Measurements from ENCODE around the gene EPS8. TPM values are rescaled to one million over a fixed set of nuclear protein-coding genes. Genes with fewer than 3 reads are reported as not detected.

Gene EPS8
- total RNA-seq, 1 donor = 4.2 TPM

DNA sequence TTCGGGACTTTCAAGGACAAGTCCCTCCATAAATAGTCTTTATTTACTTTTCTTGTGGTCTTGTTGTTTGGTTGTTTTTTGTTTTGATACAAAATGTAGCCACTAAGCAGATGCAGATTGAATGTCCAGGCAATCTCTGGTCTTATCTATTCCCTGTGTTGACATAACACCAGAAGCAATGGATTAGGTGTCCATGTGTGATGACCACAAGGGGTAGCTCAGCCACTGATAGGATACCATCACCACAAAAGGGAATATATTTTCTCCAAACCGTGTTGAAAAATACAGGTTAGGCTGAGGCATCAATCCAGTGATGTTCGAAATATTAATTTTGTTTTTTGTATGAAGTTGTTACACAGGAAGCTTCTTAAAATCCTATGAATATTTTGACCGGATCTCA lies 196.3 kb downstream of the EPS8 start:
- H3K27me3 ChIP-seq (ENCODE audit: insufficient read depth, low read length) = no peaks in the 10 kb centered on the region
- H3K9me3 ChIP-seq (ENCODE audit: low read depth, low read length) = no peaks in the 10 kb centered on the region
- peaks cover 7% of the 10 kb centered on the region for H3K4me1 ChIP-seq (ENCODE audit: insufficient read depth, low read length)
- no peak overlapping the region for H3K4me3 ChIP-seq (ENCODE audit: low read length)

- H3K9me3 ChIP-seq (ENCODE audit: low read depth, low read length) = no peaks in the 10 kb centered on the region
- H3K4me3 ChIP-seq (ENCODE audit: low read length) = no peak overlapping the region
- H3K4me1 ChIP-seq (ENCODE audit: insufficient read depth, low read length) = peaks cover 7% of the 10 kb centered on the region
- H3K27me3 ChIP-seq (ENCODE audit: insufficient read depth, low read length) = no peaks in the 10 kb centered on the region
Observed at GRCh38 chr12:15591811-15592210, 197.4 kb downstream of the EPS8 start.

GRCh38 chr12:15590180-15590826 lies 198.9 kb downstream of the EPS8 start:
- Histone ChIP-seq H3K9me3 (ENCODE audit: low read depth, low read length) (no peaks in the 10 kb centered on the region), H3K4me1 (ENCODE audit: insufficient read depth, low read length) (peaks cover 7% of the 10 kb centered on the region), H3K4me3 (ENCODE audit: low read length) (no peak overlapping the region), H3K27me3 (ENCODE audit: insufficient read depth, low read length) (no peaks in the 10 kb centered on the region)

- Histone ChIP-seq H3K9me3 (ENCODE audit: low read depth, low read length) (no peaks in the 10 kb centered on the region), H3K4me3 (ENCODE audit: low read length) (no peak overlapping the region), H3K4me1 (ENCODE audit: insufficient read depth, low read length) (peaks cover 7% of the 10 kb centered on the region), H3K27me3 (ENCODE audit: insufficient read depth, low read length) (no peaks in the 10 kb centered on the region)
Observed at GRCh38 chr12:15589328-15590032, 199.7 kb downstream of the EPS8 start.

- Histone ChIP-seq H3K27me3 (ENCODE audit: insufficient read depth, low read length) (no peaks in the 10 kb centered on the region), H3K9me3 (ENCODE audit: low read depth, low read length) (no peaks in the 10 kb centered on the region), H3K4me1 (ENCODE audit: insufficient read depth, low read length) (no peaks in the 10 kb centered on the region), H3K4me3 (ENCODE audit: low read length) (no peak overlapping the region)
Observed at GRCh38 chr12:15584366-15585041, 204.7 kb downstream of the EPS8 start.

GRCh38 chr12:15583804-15584203 lies 205.4 kb downstream of the EPS8 start:
- Histone ChIP-seq H3K4me1 (ENCODE audit: insufficient read depth, low read length) (no peaks in the 10 kb centered on the region), H3K9me3 (ENCODE audit: low read depth, low read length) (no peaks in the 10 kb centered on the region), H3K4me3 (ENCODE audit: low read length) (no peak overlapping the region), H3K27me3 (ENCODE audit: insufficient read depth, low read length) (no peaks in the 10 kb centered on the region)

GRCh38 chr12:15581006-15581405 lies 208.2 kb downstream of the EPS8 start:
- Histone ChIP-seq H3K27me3 (ENCODE audit: insufficient read depth, low read length) (no peaks in the 10 kb centered on the region), H3K9me3 (ENCODE audit: low read depth, low read length) (no peaks in the 10 kb centered on the region), H3K4me3 (ENCODE audit: low read length) (no peak overlapping the region), H3K4me1 (ENCODE audit: insufficient read depth, low read length) (no peaks in the 10 kb centered on the region)

DNA sequence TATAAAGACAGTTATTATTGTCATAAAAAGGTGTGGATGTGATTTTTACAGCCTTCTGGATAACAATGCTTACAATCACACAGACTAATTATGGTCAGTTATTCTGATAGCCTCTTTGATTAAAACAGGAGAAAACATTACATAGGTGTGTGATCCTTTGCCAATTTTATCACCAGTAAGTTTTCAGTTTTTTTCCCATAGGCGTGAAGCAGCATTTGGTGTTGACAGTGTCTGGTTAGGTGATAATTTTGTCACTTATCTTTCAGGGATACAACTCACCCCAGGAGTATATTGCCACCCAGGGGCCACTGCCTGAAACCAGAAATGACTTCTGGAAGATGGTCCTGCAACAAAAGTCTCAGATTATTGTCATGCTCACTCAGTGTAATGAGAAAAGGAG lies 208.8 kb downstream of the EPS8 start:
- H3K4me3 ChIP-seq (ENCODE audit: low read length) = no peak overlapping the region
- no peaks in the 10 kb centered on the region for H3K9me3 ChIP-seq (ENCODE audit: low read depth, low read length)
- H3K27me3 ChIP-seq (ENCODE audit: insufficient read depth, low read length) = no peaks in the 10 kb centered on the region
- H3K4me1 ChIP-seq (ENCODE audit: insufficient read depth, low read length) = peaks cover 3% of the 10 kb centered on the region

DNA sequence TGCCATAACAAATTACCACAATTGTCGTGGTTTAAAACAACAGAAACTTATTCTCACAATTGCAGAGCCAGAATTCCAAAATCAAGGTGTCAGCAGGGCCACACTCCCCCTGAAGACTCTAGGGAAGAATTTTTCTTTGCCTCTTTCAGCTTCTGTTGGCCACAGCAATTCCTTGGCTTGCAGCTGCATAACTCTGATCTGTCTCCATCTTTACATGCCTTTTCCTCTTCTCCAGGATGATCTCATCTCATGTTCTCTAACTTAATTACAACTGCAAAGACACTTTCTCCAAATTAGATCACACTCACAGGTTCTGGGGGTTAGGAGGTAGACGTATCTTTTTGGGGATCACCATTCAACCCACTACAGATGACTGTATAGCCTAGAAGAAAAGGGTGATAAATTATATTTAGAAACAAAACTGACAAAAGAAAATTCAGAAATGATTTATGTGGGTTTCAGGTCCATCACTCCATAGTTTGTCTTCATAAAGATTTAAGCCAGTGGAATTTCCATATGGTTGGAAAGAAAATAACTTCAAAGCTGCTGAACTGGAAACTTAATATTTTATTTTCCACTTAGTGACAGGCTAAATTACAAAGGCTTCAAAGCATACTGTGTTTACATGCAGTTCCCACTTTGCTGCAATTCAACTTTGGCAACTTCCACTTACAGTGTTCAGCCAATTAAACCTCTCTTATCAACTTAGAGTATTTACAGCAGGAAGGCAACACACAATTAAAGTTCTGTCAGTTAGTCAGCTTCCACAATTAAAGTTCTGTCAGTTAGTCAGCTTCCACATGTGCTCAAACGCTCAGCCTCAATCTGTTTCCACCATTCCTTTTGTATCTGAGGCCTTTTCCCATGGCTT lies 213.3 kb downstream of the EPS8 start:
- no peaks in the 10 kb centered on the region for H3K27me3 ChIP-seq (ENCODE audit: insufficient read depth, low read length)
- no peaks in the 10 kb centered on the region for H3K9me3 ChIP-seq (ENCODE audit: low read depth, low read length)
- peaks cover 11% of the 10 kb centered on the region for H3K4me1 ChIP-seq (ENCODE audit: insufficient read depth, low read length)

GRCh38 chr12:15574353-15574752 lies 214.8 kb downstream of the EPS8 start:
- peaks cover 19% of the 10 kb centered on the region for H3K4me1 ChIP-seq (ENCODE audit: insufficient read depth, low read length)
- no peaks in the 10 kb centered on the region for H3K9me3 ChIP-seq (ENCODE audit: low read depth, low read length)
- no peak overlapping the region for H3K4me3 ChIP-seq (ENCODE audit: low read length)
- no peaks in the 10 kb centered on the region for H3K27me3 ChIP-seq (ENCODE audit: insufficient read depth, low read length)

More for the DNA sequence above, 213.3 kb downstream of the EPS8 start:
- H3K4me3 ChIP-seq (ENCODE audit: low read length) = no peak overlapping the region

Other genes with a start within 250 kb of the EPS8 start
- 59.0 TPM for gene STRAP, start 93.0 kb upstream of the EPS8 start, total RNA-seq
- gene DERA, start 121.9 kb upstream of the EPS8 start, total RNA-seq = 18.9 TPM

Measured in mononuclear cell (primary cell).